ENCODE results near the gene CSH1. TPM values are rescaled to one million over a fixed set of nuclear protein-coding genes. Genes with fewer than 3 reads are reported as not detected.
"Not testable (repeated sequence)": the region's sequence is repeated elsewhere in the genome, so short reads cannot be mapped to it uniquely, and the experiment has no call there.

The CSH1 gene
- total and polyA plus RNA-seq, 9 donors, result 0.78 to 21.9 (median 4.5) TPM

GRCh38 chr17:63871646-63872365, 24.6 kb downstream of the CSH1 start:
- H3K4me1 ChIP-seq (ENCODE audit: control insufficient read depth, insufficient read depth, low read length); H3K36me3 ChIP-seq (ENCODE audit: control insufficient read depth, insufficient read depth, low read length); H3K27me3 ChIP-seq (ENCODE audit: control insufficient read depth, insufficient read depth, low read length); DNase-seq; H3K9me3 ChIP-seq (replicated peaks; ENCODE audit: control insufficient read depth, low read depth, low read length); H3K27ac ChIP-seq (ENCODE audit: low read length); H3K4me3 ChIP-seq (ENCODE audit: low read length): not testable (repeated sequence)
- 100% methylated on average over 1 of the region's 15 CpGs for WGBS (ENCODE audit: insufficient coverage)

- WGBS (ENCODE audit: insufficient coverage), result no CpG with 5 or more reads among the region's 4 CpGs
- not testable (repeated sequence) for DNase-seq; H3K4me3 ChIP-seq (ENCODE audit: low read length); H3K4me1 ChIP-seq (ENCODE audit: control insufficient read depth, insufficient read depth, low read length); H3K9me3 ChIP-seq (replicated peaks; ENCODE audit: control insufficient read depth, low read depth, low read length); H3K27me3 ChIP-seq (ENCODE audit: control insufficient read depth, insufficient read depth, low read length); H3K36me3 ChIP-seq (ENCODE audit: control insufficient read depth, insufficient read depth, low read length); H3K27ac ChIP-seq (ENCODE audit: low read length)
Measured at GRCh38 chr17:63870292-63870665, 26.1 kb downstream of the CSH1 start.

- not testable (repeated sequence) for H3K36me3 ChIP-seq (ENCODE audit: control insufficient read depth, insufficient read depth, low read length)
Measured at GRCh38 chr17:63869491-63870291, 26.7 kb downstream of the CSH1 start.

GRCh38 chr17:63866625-63867024, 29.7 kb downstream of the CSH1 start:
- not testable (repeated sequence) for H3K9me3 ChIP-seq (replicated peaks; ENCODE audit: control insufficient read depth, low read depth, low read length); H3K4me1 ChIP-seq (ENCODE audit: control insufficient read depth, insufficient read depth, low read length); H3K36me3 ChIP-seq (ENCODE audit: control insufficient read depth, insufficient read depth, low read length); H3K4me3 ChIP-seq (ENCODE audit: low read length); H3K27me3 ChIP-seq (ENCODE audit: control insufficient read depth, insufficient read depth, low read length); DNase-seq; H3K27ac ChIP-seq (ENCODE audit: low read length)
- WGBS (ENCODE audit: insufficient coverage), result 33% methylated on average over 1 of the region's 7 CpGs

More at GRCh38 chr17:63869491-63870291, 26.7 kb downstream of the CSH1 start:
- WGBS (ENCODE audit: insufficient coverage), result 40% methylated on average over 1 of the region's 9 CpGs
- not testable (repeated sequence) for DNase-seq; H3K4me1 ChIP-seq (ENCODE audit: control insufficient read depth, insufficient read depth, low read length); H3K27me3 ChIP-seq (ENCODE audit: control insufficient read depth, insufficient read depth, low read length); H3K9me3 ChIP-seq (replicated peaks; ENCODE audit: control insufficient read depth, low read depth, low read length); H3K27ac ChIP-seq (ENCODE audit: low read length); H3K4me3 ChIP-seq (ENCODE audit: low read length)

- no peaks in the 10 kb centered on the region for H3K36me3 ChIP-seq (ENCODE audit: control insufficient read depth, insufficient read depth, low read length)
- DNase-seq, result no peak
- WGBS (ENCODE audit: insufficient coverage), result 58% methylated on average over 2 of the region's 3 CpGs
- H3K9me3 ChIP-seq (replicated peaks; ENCODE audit: control insufficient read depth, low read depth, low read length), result no peaks in the 10 kb centered on the region
- no peak overlapping the region for H3K4me3 ChIP-seq (ENCODE audit: low read length)
- H3K4me1 ChIP-seq (ENCODE audit: control insufficient read depth, insufficient read depth, low read length), result no peaks in the 10 kb centered on the region
- peaks cover 2% of the 10 kb centered on the region for H3K27me3 ChIP-seq (ENCODE audit: control insufficient read depth, insufficient read depth, low read length)
- H3K27ac ChIP-seq (ENCODE audit: low read length), result no peak overlapping the region
Measured at GRCh38 chr17:63859257-63859656, 37.1 kb downstream of the CSH1 start.

- not testable (repeated sequence) for H3K4me1 ChIP-seq (ENCODE audit: control insufficient read depth, insufficient read depth, low read length); H3K27me3 ChIP-seq (ENCODE audit: control insufficient read depth, insufficient read depth, low read length); DNase-seq; H3K36me3 ChIP-seq (ENCODE audit: control insufficient read depth, insufficient read depth, low read length); H3K9me3 ChIP-seq (replicated peaks; ENCODE audit: control insufficient read depth, low read depth, low read length); H3K27ac ChIP-seq (ENCODE audit: low read length); H3K4me3 ChIP-seq (ENCODE audit: low read length)
- 95% methylated on average over 5 of the region's 8 CpGs for WGBS (ENCODE audit: insufficient coverage)
Measured at GRCh38 chr17:63856425-63856824, 39.9 kb downstream of the CSH1 start.

GRCh38 chr17:63855185-63855584, 41.2 kb downstream of the CSH1 start:
- no peaks in the 10 kb centered on the region for H3K4me1 ChIP-seq (ENCODE audit: control insufficient read depth, insufficient read depth, low read length)
- no peak for DNase-seq
- no peaks in the 10 kb centered on the region for H3K9me3 ChIP-seq (replicated peaks; ENCODE audit: control insufficient read depth, low read depth, low read length)
- WGBS (ENCODE audit: insufficient coverage), result 92% methylated on average over 6 of the region's 8 CpGs
- H3K27ac ChIP-seq (ENCODE audit: low read length), result no peak overlapping the region
- peaks cover 2% of the 10 kb centered on the region for H3K27me3 ChIP-seq (ENCODE audit: control insufficient read depth, insufficient read depth, low read length)
- no peak overlapping the region for H3K4me3 ChIP-seq (ENCODE audit: low read length)
- no peaks in the 10 kb centered on the region for H3K36me3 ChIP-seq (ENCODE audit: control insufficient read depth, insufficient read depth, low read length)

GRCh38 chr17:63854709-63855108, 41.7 kb downstream of the CSH1 start:
- Histone ChIP-seq H3K27ac (ENCODE audit: low read length) (no peak overlapping the region), H3K4me3 (ENCODE audit: low read length) (no peak overlapping the region), H3K36me3 (ENCODE audit: control insufficient read depth, insufficient read depth, low read length) (no peaks in the 10 kb centered on the region), H3K9me3 (replicated peaks; ENCODE audit: control insufficient read depth, low read depth, low read length) (no peaks in the 10 kb centered on the region), H3K4me1 (ENCODE audit: control insufficient read depth, insufficient read depth, low read length) (no peaks in the 10 kb centered on the region), H3K27me3 (ENCODE audit: control insufficient read depth, insufficient read depth, low read length) (peaks cover 2% of the 10 kb centered on the region)
- WGBS (ENCODE audit: insufficient coverage), result 100% methylated on average over 1 of the region's 5 CpGs
- no peak for DNase-seq

GRCh38 chr17:63853260-63853659, 43.1 kb downstream of the CSH1 start:
- Histone ChIP-seq H3K4me3 (ENCODE audit: low read length) (no peak overlapping the region), H3K4me1 (ENCODE audit: control insufficient read depth, insufficient read depth, low read length) (peaks cover 6% of the 10 kb centered on the region), H3K36me3 (ENCODE audit: control insufficient read depth, insufficient read depth, low read length) (no peaks in the 10 kb centered on the region), H3K27ac (ENCODE audit: low read length) (no peak overlapping the region), H3K27me3 (ENCODE audit: control insufficient read depth, insufficient read depth, low read length) (no peaks in the 10 kb centered on the region), H3K9me3 (replicated peaks; ENCODE audit: control insufficient read depth, low read depth, low read length) (no peaks in the 10 kb centered on the region)
- DNase-seq, result no peak
- no CpG with 5 or more reads among the region's 2 CpGs for WGBS (ENCODE audit: insufficient coverage)

- H3K27ac ChIP-seq (ENCODE audit: low read length), result no peak overlapping the region
- peaks cover 6% of the 10 kb centered on the region for H3K4me1 ChIP-seq (ENCODE audit: control insufficient read depth, insufficient read depth, low read length)
- H3K36me3 ChIP-seq (ENCODE audit: control insufficient read depth, insufficient read depth, low read length), result no peaks in the 10 kb centered on the region
- H3K27me3 ChIP-seq (ENCODE audit: control insufficient read depth, insufficient read depth, low read length), result no peaks in the 10 kb centered on the region
- WGBS (ENCODE audit: insufficient coverage), result 65% methylated on average over 5 of the region's 9 CpGs
- no peaks in the 10 kb centered on the region for H3K9me3 ChIP-seq (replicated peaks; ENCODE audit: control insufficient read depth, low read depth, low read length)
- no peak overlapping the region for H3K4me3 ChIP-seq (ENCODE audit: low read length)
- no peak for DNase-seq
Measured at GRCh38 chr17:63850401-63850800, 46.0 kb downstream of the CSH1 start.

Data from muscle of leg (tissue), 11 donors.